Iris pigment epithelial cell (primary cell): ENCODE results near the gene TXNDC5.
"Not testable (repeated sequence)": the region's sequence is repeated elsewhere in the genome, so short reads cannot be mapped to it uniquely, and the experiment has no call there.

Source experiments
- DNase-seq: peaks from one replicate; pipeline ENCODE4 v3.0.0-alpha.2; 2011; ENCODE audit warnings: low read depth

Gene TXNDC5

GRCh38 chr6:7894262-7895124 lies 16.1 kb downstream of the TXNDC5 start:
- DNase-seq = no peak

- DNase-seq = no peak
These were observed 17.2 kb downstream of the TXNDC5 start for GRCh38 chr6:7893342-7893741.

GRCh38 chr6:7892367-7892766 lies 18.2 kb downstream of the TXNDC5 start:
- not testable (repeated sequence) for DNase-seq

- no peak for DNase-seq
These were observed 19.3 kb downstream of the TXNDC5 start for GRCh38 chr6:7891078-7891872.

GRCh38 chr6:7888587-7889357 lies 21.8 kb downstream of the TXNDC5 start:
- no peak for DNase-seq

GRCh38 chr6:7887278-7887991 lies 23.2 kb downstream of the TXNDC5 start:
- DNase-seq = no peak

- DNase-seq = no peak
These were observed 24.5 kb downstream of the TXNDC5 start for GRCh38 chr6:7886132-7886531.

- no peak for DNase-seq
These were observed 27.2 kb downstream of the TXNDC5 start for GRCh38 chr6:7883381-7883780.

GRCh38 chr6:7882505-7883257 lies 27.9 kb downstream of the TXNDC5 start:
- DNase-seq = no peak

GRCh38 chr6:7881765-7882500 lies 28.7 kb downstream of the TXNDC5 start:
- DNase-seq = no peak

- no peak for DNase-seq
These were observed 29.9 kb downstream of the TXNDC5 start for GRCh38 chr6:7880718-7881107.

GRCh38 chr6:7879980-7880717 lies 30.4 kb downstream of the TXNDC5 start:
- no peak for DNase-seq

GRCh38 chr6:7879579-7879978 lies 31.0 kb downstream of the TXNDC5 start:
- no peak for DNase-seq

GRCh38 chr6:7879043-7879442 lies 31.5 kb downstream of the TXNDC5 start:
- DNase-seq = no peak

GRCh38 chr6:7878401-7878964 lies 32.1 kb downstream of the TXNDC5 start:
- no peak for DNase-seq

- DNase-seq = no peak
These were observed 41.7 kb downstream of the TXNDC5 start for GRCh38 chr6:7868926-7869325.

- DNase-seq = no peak
These were observed 44.1 kb downstream of the TXNDC5 start for GRCh38 chr6:7866526-7866925.

GRCh38 chr6:7865781-7866180 lies 44.8 kb downstream of the TXNDC5 start:
- DNase-seq = no peak

- no peak for DNase-seq
These were observed 51.0 kb downstream of the TXNDC5 start for GRCh38 chr6:7859591-7859990.
